ENCODE data around the gene CDC25B.

CDC25B gene

GRCh38 chr20:3846740-3847428, 50.8 kb downstream of the CDC25B start, which contains the start of gene MAVS:
Gene MAVS (plus strand): TSS chr20:3846834. CDS start chr20:3854625, 7,791 bp downstream.
- Histone ChIP-seq H3K4me3 (ENCODE audit: low read length, poor library complexity, severe bottlenecking) (peak within 1 kb of the TSS; percentile 82), H2AFZ (ENCODE audit: low read length) (peak within 1 kb of the TSS; percentile 78), H3K4me2 (ENCODE audit: low read depth, low read length, poor library complexity, severe bottlenecking) (peak within 1 kb of the TSS; percentile 89), H3K4me1 (ENCODE audit: insufficient read depth, low read length, poor library complexity, severe bottlenecking) (peaks cover 12% of the 10 kb centered on the region), H4K20me1 (ENCODE audit: insufficient read depth, low read length, poor library complexity, severe bottlenecking) (peaks cover 17% of the 10 kb centered on the region), H3K9me3 (ENCODE audit: insufficient read depth, low read depth, low read length) (no peaks in the 10 kb centered on the region), H3K36me3 (ENCODE audit: insufficient read depth, low read length) (no peaks in the 10 kb centered on the region), H3K79me2 (ENCODE audit: insufficient read depth, low read length) (peaks cover 31% of the 10 kb centered on the region), H3K9me2 (replicated peaks; ENCODE audit: low read depth, low read length) (no peaks in the 10 kb centered on the region), H3K9ac (ENCODE audit: low read depth, low read length, poor library complexity, severe bottlenecking) (peak within 1 kb of the TSS; percentile 91), H3F3A (ENCODE audit: low read depth) (no peaks in the 10 kb centered on the region), H3K27me3 (ENCODE audit: insufficient read depth, low read length, poor library complexity, severe bottlenecking) (no peaks in the 10 kb centered on the region)
- TF ChIP-seq, protein P1, sequence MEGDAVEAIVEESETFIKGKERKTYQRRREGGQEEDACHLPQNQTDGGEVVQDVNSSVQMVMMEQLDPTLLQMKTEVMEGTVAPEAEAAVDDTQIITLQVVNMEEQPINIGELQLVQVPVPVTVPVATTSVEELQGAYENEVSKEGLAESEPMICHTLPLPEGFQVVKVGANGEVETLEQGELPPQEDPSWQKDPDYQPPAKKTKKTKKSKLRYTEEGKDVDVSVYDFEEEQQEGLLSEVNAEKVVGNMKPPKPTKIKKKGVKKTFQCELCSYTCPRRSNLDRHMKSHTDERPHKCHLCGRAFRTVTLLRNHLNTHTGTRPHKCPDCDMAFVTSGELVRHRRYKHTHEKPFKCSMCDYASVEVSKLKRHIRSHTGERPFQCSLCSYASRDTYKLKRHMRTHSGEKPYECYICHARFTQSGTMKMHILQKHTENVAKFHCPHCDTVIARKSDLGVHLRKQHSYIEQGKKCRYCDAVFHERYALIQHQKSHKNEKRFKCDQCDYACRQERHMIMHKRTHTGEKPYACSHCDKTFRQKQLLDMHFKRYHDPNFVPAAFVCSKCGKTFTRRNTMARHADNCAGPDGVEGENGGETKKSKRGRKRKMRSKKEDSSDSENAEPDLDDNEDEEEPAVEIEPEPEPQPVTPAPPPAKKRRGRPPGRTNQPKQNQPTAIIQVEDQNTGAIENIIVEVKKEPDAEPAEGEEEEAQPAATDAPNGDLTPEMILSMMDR (conservative IDR thresholded peaks at IDR 0.05; ENCODE audit: low read length), result 0 out of 2 replicates have a peak, but pooled peaks have one; percentile 10
- TF ChIP-seq EZH2phosphoT487 (IDR thresholded peaks at IDR 0.05; ENCODE audit: borderline replicate concordance), result no peak

DNA sequence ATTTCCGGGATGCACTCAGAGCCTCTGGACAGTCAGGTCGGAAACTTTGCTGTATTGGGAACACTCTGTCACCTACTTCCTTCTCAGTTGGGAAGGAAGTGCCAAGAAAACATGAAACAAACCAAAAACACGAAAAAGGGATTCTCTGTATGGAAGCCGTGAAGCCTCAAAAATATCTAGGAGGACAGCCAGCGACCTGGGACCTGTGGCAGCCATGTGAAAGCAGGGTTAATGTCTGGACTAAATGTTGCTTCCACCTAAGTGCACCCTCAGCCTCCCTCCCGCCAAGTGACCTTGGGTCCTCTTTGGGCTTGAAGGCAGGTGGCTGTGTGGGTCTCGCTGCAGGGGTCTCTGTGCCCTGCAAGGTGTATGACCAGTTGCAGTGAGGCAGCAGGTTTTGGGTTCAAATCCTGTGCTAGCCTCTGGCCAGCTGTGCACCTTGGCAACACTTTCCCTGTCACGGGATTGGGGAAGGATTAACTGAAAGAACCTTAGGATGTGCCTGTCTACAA, 51.4 kb downstream of the CDC25B start:
- H3K4me1 ChIP-seq (ENCODE audit: insufficient read depth, low read length, poor library complexity, severe bottlenecking), result peaks cover 12% of the 10 kb centered on the region
- H3K9me3 ChIP-seq (ENCODE audit: insufficient read depth, low read depth, low read length), result no peaks in the 10 kb centered on the region
- peak overlapping the region; percentile 91 for H3K9ac ChIP-seq (ENCODE audit: low read depth, low read length, poor library complexity, severe bottlenecking)
- no peak for TF ChIP-seq EZH2phosphoT487 (IDR thresholded peaks at IDR 0.05; ENCODE audit: borderline replicate concordance)
- TF ChIP-seq, protein P1 (conservative IDR thresholded peaks at IDR 0.05; ENCODE audit: low read length), result no peak
- peak overlapping the region; percentile 89 for H3K4me2 ChIP-seq (ENCODE audit: low read depth, low read length, poor library complexity, severe bottlenecking)
- H3K27me3 ChIP-seq (ENCODE audit: insufficient read depth, low read length, poor library complexity, severe bottlenecking), result no peaks in the 10 kb centered on the region
- peaks cover 31% of the 10 kb centered on the region for H3K79me2 ChIP-seq (ENCODE audit: insufficient read depth, low read length)
- H3K36me3 ChIP-seq (ENCODE audit: insufficient read depth, low read length), result no peaks in the 10 kb centered on the region
- H3F3A ChIP-seq (ENCODE audit: low read depth), result no peaks in the 10 kb centered on the region
- H3K4me3 ChIP-seq (ENCODE audit: low read length, poor library complexity, severe bottlenecking), result peak overlapping the region; percentile 82
- H4K20me1 ChIP-seq (ENCODE audit: insufficient read depth, low read length, poor library complexity, severe bottlenecking), result peaks cover 17% of the 10 kb centered on the region
- no peaks in the 10 kb centered on the region for H3K9me2 ChIP-seq (replicated peaks; ENCODE audit: low read depth, low read length)
- H2AFZ ChIP-seq (ENCODE audit: low read length), result no peak overlapping the region

DNA sequence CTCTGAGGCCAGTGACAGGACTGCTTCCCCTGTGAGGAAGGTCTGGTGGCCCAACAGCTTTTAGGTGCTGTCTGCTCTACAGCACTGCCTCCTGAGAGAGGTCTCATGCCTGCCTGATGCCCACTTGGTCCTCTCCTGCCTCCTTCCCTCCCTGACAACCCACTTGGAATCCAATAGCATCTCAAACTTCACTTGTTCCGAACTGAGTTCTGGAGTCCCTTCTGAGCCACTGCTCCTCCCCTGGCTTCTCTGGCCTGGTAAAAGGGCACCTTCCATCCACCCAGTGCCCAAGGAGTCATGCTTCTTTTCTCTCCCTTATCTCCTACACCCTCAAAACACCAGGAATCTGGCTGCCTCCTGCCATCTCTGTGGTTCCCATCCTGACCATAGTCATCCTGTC, 52.5 kb downstream of the CDC25B start:
- no peaks in the 10 kb centered on the region for H3F3A ChIP-seq (ENCODE audit: low read depth)
- H3K36me3 ChIP-seq (ENCODE audit: insufficient read depth, low read length), result no peaks in the 10 kb centered on the region
- no peak for TF ChIP-seq EZH2phosphoT487 (IDR thresholded peaks at IDR 0.05; ENCODE audit: borderline replicate concordance)
- TF ChIP-seq, protein P1 (conservative IDR thresholded peaks at IDR 0.05; ENCODE audit: low read length), result no peak
- H3K4me3 ChIP-seq (ENCODE audit: low read length, poor library complexity, severe bottlenecking), result no peak overlapping the region
- H3K27me3 ChIP-seq (ENCODE audit: insufficient read depth, low read length, poor library complexity, severe bottlenecking), result no peaks in the 10 kb centered on the region
- peak overlapping the region; percentile 91 for H3K9ac ChIP-seq (ENCODE audit: low read depth, low read length, poor library complexity, severe bottlenecking)
- no peaks in the 10 kb centered on the region for H3K9me2 ChIP-seq (replicated peaks; ENCODE audit: low read depth, low read length)
- no peaks in the 10 kb centered on the region for H3K9me3 ChIP-seq (ENCODE audit: insufficient read depth, low read depth, low read length)
- H3K79me2 ChIP-seq (ENCODE audit: insufficient read depth, low read length), result peaks cover 31% of the 10 kb centered on the region
- H3K4me1 ChIP-seq (ENCODE audit: insufficient read depth, low read length, poor library complexity, severe bottlenecking), result peaks cover 12% of the 10 kb centered on the region
- peak overlapping the region; percentile 89 for H3K4me2 ChIP-seq (ENCODE audit: low read depth, low read length, poor library complexity, severe bottlenecking)
- H2AFZ ChIP-seq (ENCODE audit: low read length), result no peak overlapping the region
- H4K20me1 ChIP-seq (ENCODE audit: insufficient read depth, low read length, poor library complexity, severe bottlenecking), result peaks cover 17% of the 10 kb centered on the region
